Measurements from ENCODE around the gene APOF.
"Not testable (repeated sequence)": the region's sequence is repeated elsewhere in the genome, so short reads cannot be mapped to it uniquely, and the experiment has no call there.

Gene APOF

GRCh38 chr12:56362130-56363059 is at the start of gene APOF:
APOF (minus strand) TSS chr12:56362857; CDS start chr12:56362745, 112 bp downstream.
- no peak for DNase-seq

DNA sequence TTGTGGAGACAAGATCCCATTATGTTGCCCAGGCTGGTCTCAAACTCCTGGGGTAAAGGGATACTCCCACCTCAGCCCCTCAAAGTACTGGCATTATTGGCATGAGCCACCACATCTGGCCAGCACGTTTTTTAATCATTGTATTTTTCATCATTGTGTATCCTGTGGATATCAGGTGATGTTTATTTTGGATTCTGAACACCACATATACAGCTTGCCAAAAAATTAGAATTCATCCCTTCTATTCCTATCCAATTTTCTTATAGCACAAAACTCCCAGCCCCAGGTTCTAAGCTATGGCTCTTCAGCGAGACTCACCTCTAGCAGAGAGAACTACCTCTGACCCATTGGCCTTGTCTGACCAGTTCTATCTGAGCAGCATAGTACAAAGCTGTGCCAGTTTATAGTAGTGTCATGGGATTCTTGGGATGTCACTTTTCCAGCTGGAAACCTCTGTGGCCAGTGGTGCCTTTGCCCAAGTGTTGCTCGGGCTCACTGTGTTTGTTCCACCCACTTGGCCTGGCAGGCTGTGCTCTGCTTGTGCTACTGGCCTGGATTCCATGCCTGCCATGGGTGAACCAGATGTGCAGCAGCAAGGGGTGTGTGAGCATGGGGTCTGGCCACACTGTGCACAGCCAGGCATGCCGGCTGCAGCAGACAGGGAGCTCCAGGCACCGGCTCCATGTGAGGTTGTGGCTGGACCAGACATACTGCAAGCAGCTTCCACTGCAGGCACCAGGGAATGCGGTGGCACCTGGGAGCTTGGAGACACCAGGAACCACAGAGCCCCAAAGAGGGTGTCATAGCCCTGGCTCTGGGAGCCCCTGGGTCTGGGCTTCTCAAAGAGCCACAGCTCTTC is 49.4 kb upstream of the APOF start:
- DNase-seq: no peak

GRCh38 chr12:56410768-56411167 is 48.1 kb upstream of the APOF start:
- DNase-seq: no peak

DNA sequence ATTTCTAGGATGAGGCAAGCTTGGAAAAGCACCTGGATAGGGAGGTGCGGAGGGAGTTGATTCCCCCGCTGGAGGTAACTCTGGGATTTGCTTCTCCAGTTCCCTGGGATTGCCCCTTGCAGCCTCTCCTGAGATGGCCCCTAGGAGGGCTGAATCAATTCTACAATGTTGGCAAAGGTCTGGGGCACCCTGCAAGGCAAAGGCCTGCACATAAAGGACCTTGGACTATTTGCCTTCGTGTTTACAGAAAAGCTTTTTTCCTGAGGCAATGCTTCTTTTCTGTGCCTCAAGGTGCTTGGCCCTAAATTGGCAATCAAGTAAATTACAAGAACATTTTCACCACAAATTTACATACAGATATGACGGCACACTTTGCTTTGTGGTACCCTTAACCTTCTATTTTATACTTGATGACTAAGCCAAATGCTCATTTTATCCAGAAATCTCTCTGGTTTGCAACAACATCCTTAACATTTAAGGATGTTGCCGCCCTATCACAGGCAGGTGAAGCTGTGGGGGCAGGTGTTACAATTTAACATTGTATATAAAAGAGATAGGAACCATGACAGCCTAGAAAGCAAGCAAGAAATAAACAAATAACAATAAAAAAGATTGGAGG is 46.3 kb upstream of the APOF start:
- no peak for DNase-seq

- not testable (repeated sequence) for DNase-seq
Observed at GRCh38 chr12:56404227-56404626, 41.6 kb upstream of the APOF start.

- not testable (repeated sequence) for DNase-seq
Observed at GRCh38 chr12:56401612-56402011, 39.0 kb upstream of the APOF start.

GRCh38 chr12:56401125-56401524 is 38.5 kb upstream of the APOF start:
- not testable (repeated sequence) for DNase-seq

DNA sequence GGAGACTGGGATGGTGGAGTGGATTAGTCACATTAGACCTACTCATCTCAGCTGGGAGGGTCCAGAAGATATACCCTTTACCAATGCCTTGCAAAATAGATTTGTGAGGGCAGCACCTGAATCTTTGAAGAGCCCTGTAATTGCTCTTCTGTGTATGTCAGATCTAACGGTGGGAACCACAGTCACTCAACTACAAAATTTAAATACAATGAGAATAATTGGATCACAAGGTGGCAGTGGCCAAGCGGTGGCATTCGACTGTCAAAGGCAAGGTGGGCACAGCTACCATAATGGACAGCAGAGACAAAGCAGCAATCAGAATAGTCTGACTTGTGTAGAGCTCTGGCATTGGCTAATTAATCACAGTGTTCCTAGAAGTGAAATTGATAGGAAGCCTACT is 36.8 kb upstream of the APOF start:
- DNase-seq: not testable (repeated sequence)

GRCh38 chr12:56398324-56398723 is 35.7 kb upstream of the APOF start:
- DNase-seq: no peak

DNA sequence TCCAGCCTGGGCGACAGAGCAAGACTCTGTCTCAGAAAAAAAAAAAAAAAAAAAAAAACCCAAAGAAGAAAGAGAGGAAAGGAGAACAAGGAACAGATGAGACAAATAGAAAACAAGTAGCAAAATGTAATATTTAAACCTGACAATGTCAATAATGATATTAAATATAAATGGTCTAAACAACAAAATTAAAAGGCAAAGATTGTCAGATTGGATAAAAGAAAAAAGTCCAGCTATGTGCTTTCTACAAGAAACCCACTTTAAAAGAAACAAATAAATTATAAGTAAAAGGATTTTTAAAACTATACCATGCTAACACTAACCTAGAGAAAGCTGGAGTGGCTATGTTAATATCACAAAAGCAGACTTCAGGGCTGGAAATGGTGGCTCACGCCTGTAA is 29.7 kb upstream of the APOF start:
- DNase-seq: no peak

DNA sequence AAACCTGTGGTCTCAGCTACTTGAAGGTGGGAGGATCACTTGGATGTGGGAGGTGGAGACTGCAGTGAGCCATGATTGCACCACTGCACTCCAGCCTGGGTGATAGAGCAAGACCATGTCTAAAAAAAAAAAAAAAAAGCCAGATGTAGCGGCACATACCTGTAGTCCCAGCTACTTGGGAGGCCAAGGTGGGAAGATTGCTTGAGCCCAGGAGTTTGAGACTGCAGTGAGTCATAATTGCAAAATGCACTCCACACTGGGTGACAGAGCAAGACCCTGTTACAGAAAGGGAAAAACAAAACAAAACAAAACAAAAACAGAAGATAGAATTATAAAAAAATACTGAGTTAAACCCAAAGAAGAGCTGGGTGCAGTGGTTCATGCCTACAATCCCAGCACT is 29.1 kb upstream of the APOF start:
- DNase-seq: no peak

DNA sequence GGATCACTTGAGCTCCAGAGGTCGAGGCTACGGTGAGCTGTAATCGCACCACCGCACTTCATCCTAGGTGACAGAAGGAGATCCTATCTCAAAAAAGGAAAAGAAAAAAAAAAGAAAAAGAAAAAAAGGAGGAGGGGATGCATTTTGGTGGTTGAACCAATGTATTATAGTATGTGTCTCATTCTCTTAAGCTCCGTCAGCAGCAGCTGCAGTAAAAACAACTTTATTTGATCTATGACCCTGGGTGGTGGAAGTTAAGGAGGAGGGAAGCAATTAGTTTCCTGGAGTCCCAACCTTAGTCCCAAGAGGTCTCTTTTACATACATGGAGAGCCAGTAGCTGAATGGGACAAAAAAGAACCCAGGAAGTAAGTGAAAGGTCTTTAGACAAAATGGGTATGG is 26.8 kb upstream of the APOF start:
- no peak for DNase-seq

- DNase-seq: no peak
Observed at GRCh38 chr12:56387152-56387736, 24.6 kb upstream of the APOF start.

- no peak for DNase-seq
Observed at GRCh38 chr12:56385873-56386272, 23.2 kb upstream of the APOF start.

DNA sequence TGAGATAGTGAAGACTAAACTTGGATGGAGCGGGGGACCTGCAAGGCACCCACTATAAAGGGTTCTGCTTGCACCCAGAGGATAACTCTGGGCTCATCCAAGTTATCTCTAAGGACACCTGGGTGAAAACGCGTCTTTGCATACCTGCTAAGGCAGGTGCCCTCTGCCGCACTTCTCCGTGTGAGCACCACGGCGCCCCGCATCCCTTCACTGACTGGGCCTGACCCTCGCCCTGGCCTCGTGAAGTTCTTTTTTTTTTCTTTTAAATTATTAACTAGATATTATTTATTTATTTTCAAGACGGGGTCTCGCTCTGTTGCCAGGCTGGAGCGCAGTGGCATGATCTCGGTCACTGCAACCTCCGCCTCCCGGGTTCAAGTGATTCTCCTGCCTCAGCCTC is 20.0 kb upstream of the APOF start:
- DNase-seq: no peak

DNA sequence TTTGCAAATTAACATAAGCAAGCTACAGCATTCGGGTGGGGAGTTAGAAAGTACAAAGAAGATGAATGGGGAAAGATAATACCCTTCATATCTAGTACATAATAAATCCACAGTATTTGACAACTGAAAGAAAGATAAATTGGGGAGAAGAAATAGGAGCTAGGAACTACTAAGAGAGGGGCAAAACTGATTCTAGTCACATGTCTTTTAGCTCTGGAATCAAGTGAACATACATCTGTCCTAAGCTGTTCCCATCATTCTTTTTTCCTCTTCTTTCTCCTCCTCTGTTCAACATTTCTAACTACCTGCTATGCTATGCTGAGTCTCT is 15.3 kb upstream of the APOF start:
- no peak for DNase-seq

GRCh38 chr12:56377310-56377988 is 14.8 kb upstream of the APOF start:
- no peak for DNase-seq

DNA sequence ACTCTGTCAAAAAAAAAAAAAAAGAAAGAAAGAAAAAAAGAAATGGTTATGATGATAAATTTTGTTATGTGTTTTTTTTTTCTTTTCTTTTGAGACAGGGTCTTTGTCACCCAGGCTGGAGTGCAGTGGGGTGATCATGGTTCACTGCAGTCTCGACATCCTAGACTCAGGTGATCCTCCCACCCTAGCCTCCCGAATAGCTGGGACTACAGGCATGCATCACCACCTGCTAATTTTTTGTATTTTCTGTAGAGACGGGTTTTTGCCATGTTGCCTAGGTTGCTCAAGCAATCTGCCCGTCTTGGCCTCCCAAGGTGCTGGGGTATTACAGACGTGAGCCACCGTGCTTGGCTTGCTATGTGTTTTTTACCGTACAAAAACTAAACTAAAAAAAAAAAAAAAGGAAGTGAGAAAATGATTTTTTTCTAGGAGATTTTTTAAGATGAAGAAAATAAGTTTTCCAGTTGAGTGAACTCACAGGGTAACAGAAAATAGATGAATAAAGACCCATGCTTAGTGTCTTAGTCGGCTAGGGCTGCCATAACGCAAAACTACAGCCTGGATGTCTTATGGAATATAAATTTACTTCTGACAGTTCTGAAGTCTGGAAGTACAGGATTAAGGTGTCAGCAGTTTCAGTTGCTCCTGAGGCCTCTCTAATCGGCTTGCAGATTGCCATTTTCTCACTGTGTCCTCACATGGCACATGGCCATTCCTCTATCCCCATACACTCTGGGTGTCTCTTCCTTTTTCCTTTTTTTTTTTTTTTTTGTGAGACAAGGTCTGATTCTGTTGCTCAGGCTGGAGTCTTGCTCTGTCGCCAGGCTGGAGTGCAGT is 13.2 kb upstream of the APOF start:
- DNase-seq: no peak

- no peak for DNase-seq
Observed at GRCh38 chr12:56374726-56375597, 12.3 kb upstream of the APOF start.

DNA sequence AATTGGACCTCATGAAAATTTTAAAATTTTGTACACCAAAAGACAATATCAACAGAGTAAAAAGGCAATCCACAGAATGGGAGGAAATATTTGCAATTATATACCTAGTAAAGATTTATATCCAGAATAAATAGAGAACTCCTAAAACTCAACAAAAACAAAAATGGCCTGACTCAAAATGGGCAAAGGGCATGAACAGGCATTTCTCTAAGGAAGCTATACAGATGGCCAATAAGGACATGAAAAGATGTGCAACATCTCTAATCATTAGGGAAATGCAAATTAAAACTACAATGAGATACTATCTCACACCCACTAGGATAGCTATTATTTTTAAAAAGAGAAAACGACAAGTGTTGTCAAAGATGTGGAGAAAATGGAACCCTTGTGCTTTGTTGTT is 10.9 kb upstream of the APOF start:
- DNase-seq: no peak

GRCh38 chr12:56366948-56367347 is 4.3 kb upstream of the APOF start:
- DNase-seq: no peak
